Hepatocyte (in vitro differentiated cells): ENCODE measurements around the gene IMMP1L. TPM values are rescaled to one million over a fixed set of nuclear protein-coding genes. Genes with fewer than 3 reads are reported as not detected.

Experiments used
- DNase-seq: peaks from one replicate; pipeline ENCODE4 v3.0.0-alpha.2; 2016; ENCODE audit warnings: low spot score
- H2AFZ ChIP-seq: fragments of 200-600 bp; sonication (generic); 2 replicates; pipeline ENCODE4 v1.6.0; 2016; ENCODE audit warnings: antibody characterized with exemption, mild to moderate bottlenecking
- H3K27ac ChIP-seq: fragments of 200-600 bp; sonication (generic); 2 replicates; pipeline ENCODE4 v1.5.1; 2016; ENCODE audit warnings: mild to moderate bottlenecking
- H3K27me3 ChIP-seq: fragments of 200-600 bp; sonication (generic); 2 replicates; pipeline ENCODE4 v1.6.1; 2016
- H3K36me3 ChIP-seq: fragments of 200-600 bp; sonication (generic); replicated peaks from 2 replicates; pipeline ENCODE4 v1.5.1; 2016; ENCODE audit warnings: low read depth; ENCODE audit not compliant: insufficient read depth
- H3K4me1 ChIP-seq: fragments of 200-600 bp; sonication (generic); 2 replicates; pipeline ENCODE4 v1.5.1; 2016; ENCODE audit warnings: mild to moderate bottlenecking, moderate library complexity; ENCODE audit not compliant: insufficient read depth
- H3K4me2 ChIP-seq: fragments of 200-600 bp; sonication (generic); 2 replicates; pipeline ENCODE4 v1.6.0; 2016
- H3K4me3 ChIP-seq: fragments of 200-600 bp; sonication (generic); 2 replicates; pipeline ENCODE4 v1.5.1; 2016; ENCODE audit warnings: mild to moderate bottlenecking
- H3K79me2 ChIP-seq: fragments of 200-600 bp; sonication (generic); 2 replicates; pipeline ENCODE4 v1.6.0; 2017; ENCODE audit warnings: mild to moderate bottlenecking
- H3K9me2 ChIP-seq: fragments of 200-600 bp; sonication (generic); replicated peaks from 2 replicates; pipeline ENCODE4 v1.6.0; 2017; ENCODE audit warnings: mild to moderate bottlenecking; ENCODE audit not compliant: insufficient read depth
- H3K9me3 ChIP-seq: fragments of 200-600 bp; sonication (generic); 2 replicates; pipeline ENCODE4 v1.5.1; 2016; ENCODE audit warnings: low read depth, mild to moderate bottlenecking
- H4K20me1 ChIP-seq: fragments of 200-600 bp; sonication (generic); 2 replicates; pipeline ENCODE4 v1.6.0; 2016; ENCODE audit warnings: mild to moderate bottlenecking; ENCODE audit not compliant: insufficient read depth, poor library complexity, severe bottlenecking
- CTCF ChIP-seq: fragments of 200-600 bp; sonication (generic); IDR thresholded peaks from 2 replicates; pipeline ENCODE4 v1.5.1; 2016; ENCODE audit warnings: antibody characterized with exemption, mild to moderate bottlenecking; ENCODE audit not compliant: poor library complexity
- EZH2 ChIP-seq: fragments of 200-600 bp; sonication (generic); IDR thresholded peaks from 2 replicates; pipeline ENCODE4 v1.6.1; 2016; ENCODE audit warnings: antibody characterized with exemption, mild to moderate bottlenecking, borderline replicate concordance
- EZH2phosphoT487 ChIP-seq: fragments of 200-600 bp; sonication (generic); IDR thresholded peaks from one replicate; pipeline ENCODE4 v1.6.1; 2018; ENCODE audit warnings: antibody characterized with exemption, mild to moderate bottlenecking, low read depth, moderate library complexity; ENCODE audit not compliant: unreplicated experiment, severe bottlenecking
- WGBS: methylation state at CpG from one replicate; pipeline ENCODE4 v1.1.6; 2016; ENCODE audit warnings: low lambda C conversion rate; ENCODE audit errors: missing lambda C conversion rate; 5-methylcytosine and 5-hydroxymethylcytosine counted together
- polyA plus RNA-seq: library from polyadenylated mRNA; unstranded; fragments of >200 nt; fragmentation: Nextera tagmentation; extraction: Ambion mirVana; gene quantifications from 2 replicates; pipeline ENCODE4 v1.2.1, GENCODE V29; 2016
- total RNA-seq: library from RNA; depleted of rRNA; stranded (reverse); fragments of >200 nt; gene quantifications from 2 replicates; pipeline ENCODE4 v1.2.3, GENCODE V29; 2014

The IMMP1L gene
- total and polyA plus RNA-seq, 2 experiments from 2014 or later, result 8.0 to 30.2 TPM

GRCh38 chr11:31414338-31414737 is 95.1 kb downstream of the IMMP1L start:
- no peak overlapping the region for H3K4me3 ChIP-seq
- no peak for DNase-seq
- no peaks in the 10 kb centered on the region for H3K79me2 ChIP-seq
- WGBS, result 89% methylated on average over 3 of the region's 3 CpGs
- H3K4me1 ChIP-seq, result no peaks in the 10 kb centered on the region
- peaks cover 3% of the 10 kb centered on the region for H3K9me2 ChIP-seq
- H4K20me1 ChIP-seq, result peaks cover 2% of the 10 kb centered on the region
- TF ChIP-seq EZH2phosphoT487, result no peak
- TF ChIP-seq EZH2, result no peak
- TF ChIP-seq CTCF, result no peak
- H3K9me3 ChIP-seq, result no peaks in the 10 kb centered on the region
- H3K36me3 ChIP-seq, result no peaks in the 10 kb centered on the region
- no peak overlapping the region for H2AFZ ChIP-seq
- no peaks in the 10 kb centered on the region for H3K27me3 ChIP-seq
- no peak overlapping the region for H3K27ac ChIP-seq
- H3K4me2 ChIP-seq, result no peak overlapping the region

GRCh38 chr11:31412946-31413345 is 96.5 kb downstream of the IMMP1L start:
- TF ChIP-seq EZH2phosphoT487, result no peak
- TF ChIP-seq EZH2, result no peak
- TF ChIP-seq CTCF, result no peak
- no peak overlapping the region for H3K27ac ChIP-seq
- no peaks in the 10 kb centered on the region for H3K4me1 ChIP-seq
- H2AFZ ChIP-seq, result no peak overlapping the region
- H4K20me1 ChIP-seq, result peaks cover 2% of the 10 kb centered on the region
- no peak for DNase-seq
- H3K9me3 ChIP-seq, result no peaks in the 10 kb centered on the region
- no peaks in the 10 kb centered on the region for H3K79me2 ChIP-seq
- H3K27me3 ChIP-seq, result no peaks in the 10 kb centered on the region
- H3K4me2 ChIP-seq, result no peak overlapping the region
- H3K9me2 ChIP-seq, result peaks cover 3% of the 10 kb centered on the region
- 100% methylated on average over 2 of the region's 2 CpGs for WGBS
- no peaks in the 10 kb centered on the region for H3K36me3 ChIP-seq
- no peak overlapping the region for H3K4me3 ChIP-seq

GRCh38 chr11:31408201-31408600 is 101.2 kb downstream of the IMMP1L start:
- Histone ChIP-seq H3K4me2 (no peak overlapping the region), H2AFZ (no peak overlapping the region), H3K4me1 (no peaks in the 10 kb centered on the region), H3K27me3 (no peaks in the 10 kb centered on the region), H3K4me3 (no peak overlapping the region), H3K27ac (no peak overlapping the region), H3K9me2 (no peaks in the 10 kb centered on the region), H3K36me3 (no peaks in the 10 kb centered on the region), H3K79me2 (no peaks in the 10 kb centered on the region), H4K20me1 (no peaks in the 10 kb centered on the region), H3K9me3 (no peaks in the 10 kb centered on the region)
- WGBS, result 98% methylated on average over 2 of the region's 2 CpGs
- no peak for DNase-seq
- TF ChIP-seq EZH2phosphoT487 (no peak), EZH2 (no peak), CTCF (no peak)

GRCh38 chr11:31404614-31405013 is 104.8 kb downstream of the IMMP1L start:
- Histone ChIP-seq H4K20me1 (no peaks in the 10 kb centered on the region), H3K4me3 (no peak overlapping the region), H2AFZ (no peak overlapping the region), H3K9me2 (no peaks in the 10 kb centered on the region), H3K4me1 (no peaks in the 10 kb centered on the region), H3K79me2 (no peaks in the 10 kb centered on the region), H3K9me3 (no peaks in the 10 kb centered on the region), H3K27me3 (no peaks in the 10 kb centered on the region), H3K4me2 (no peak overlapping the region), H3K36me3 (no peaks in the 10 kb centered on the region), H3K27ac (no peak overlapping the region)
- no peak for TF ChIP-seq CTCF
- TF ChIP-seq EZH2, result no peak
- TF ChIP-seq EZH2phosphoT487, result no peak
- DNase-seq, result no peak
